HCT116 (cell line): ENCODE measurements around the gene ZNF628. TPM values are rescaled to one million over a fixed set of nuclear protein-coding genes. Genes with fewer than 3 reads are reported as not detected.

ENCODE experiments used
- ATAC-seq: fragments of 200-7000 bp; cut with Tn5 transposase; 2 replicates; pipeline ENCODE4 v1.9.1; 2020; ENCODE audit warnings: mild to moderate bottlenecking, moderate library complexity
- BruUV-seq: library from RNA; stranded (reverse); fragments of 400-500 nt; replicated peaks from 2 replicates; lab custom pipeline; 2021; lab: Mats Ljungman, UMichigan
- CTCF ChIA-PET: fragments of 300-600 bp; sonication (Branson Sonifier 250); formaldehyde crosslinking; loops from one replicate; lab custom pipeline; 2021; ENCODE audit warnings: antibody characterized with exemption; lab: Charles Lee
- POLR2A ChIA-PET: fragments of 300-600, 350-600 bp; sonication (Branson Sonifier 250); formaldehyde crosslinking; loops from one replicate; lab custom pipeline; 2021; ENCODE audit warnings: antibody characterized with exemption; lab: Charles Lee
- RAD21 ChIA-PET, 2 experiments: fragments of 300-600 bp; sonication (Branson Sonifier 250); formaldehyde crosslinking; loops; one replicate each; lab custom pipeline; 2023; ENCODE audit warnings: low total read pairs in 2 of 2; ENCODE audit not compliant: uncharacterized antibody in 2 of 2, unreplicated experiment in 2 of 2, low non-redundant PET in 1 of 2; lab: Charles Lee
- DNase-seq: peaks from one replicate; pipeline ENCODE4 v3.0.0-alpha.2; 2010; ENCODE audit warnings: low read depth, low spot score
- H2AFZ ChIP-seq: fragments of 200-600 bp; shearing (Covaris generic), sonication (generic); 2 replicates; pipeline ENCODE4 v1.6.1; 2017; ENCODE audit warnings: low read depth, mixed run types, mixed read lengths, antibody characterized with exemption, low read length; ENCODE audit not compliant: poor library complexity, severe bottlenecking
- H3K27ac ChIP-seq: 2 replicates; pipeline ENCODE4 v1.5.1; 2012; ENCODE audit warnings: low read depth, low read length
- H3K27me3 ChIP-seq: fragments of 200-600 bp; sonication (generic); 2 replicates; pipeline ENCODE4 v1.6.1; 2016; ENCODE audit warnings: mixed run types, low read length, mixed read lengths; ENCODE audit not compliant: insufficient read depth
- H3K36me3 ChIP-seq, 2 experiments: fragments of 200-500 bp in 1 of 2; fragments of 200-600 bp in 1 of 2; sonication (Bioruptor generic) in 1 of 2; sonication (generic) in 1 of 2; 2 replicates each; pipeline versions ENCODE4 v1.5.1 to v1.6.1; 2014 to 2016; ENCODE audit warnings: low read length in 2 of 2, inconsistent platforms in 1 of 2, mixed read lengths in 1 of 2, mixed run types in 1 of 2; ENCODE audit not compliant: insufficient read depth in 2 of 2, control insufficient read depth in 1 of 2
- H3K4me1 ChIP-seq, 2 experiments: fragments of 200-600 bp in 1 of 2; sonication (generic) in 1 of 2; 2 replicates each; pipeline versions ENCODE4 v1.5.1 to v1.6.1; 2012 to 2017; ENCODE audit warnings: low read length in 2 of 2, inconsistent platforms in 1 of 2, mild to moderate bottlenecking in 1 of 2, mixed read lengths in 1 of 2, mixed run types in 1 of 2, moderate library complexity in 1 of 2; ENCODE audit not compliant: insufficient read depth in 2 of 2, control insufficient read depth in 1 of 2
- H3K4me2 ChIP-seq: fragments of 200-600 bp; sonication (generic); 2 replicates; pipeline ENCODE4 v1.6.1; 2017; ENCODE audit warnings: mixed run types, low read length, mixed read lengths
- H3K4me3 ChIP-seq, 2 experiments: fragments of 200-600 bp in 1 of 2; sonication (generic) in 1 of 2; replicated peaks in 1 of 2; 2 replicates each; pipeline ENCODE4 v1.5.1; 2011 to 2016; ENCODE audit warnings: low read length in 2 of 2, control low read depth in 1 of 2, low read depth in 1 of 2, mild to moderate bottlenecking in 1 of 2, mixed read lengths in 1 of 2, mixed run types in 1 of 2
- H3K79me2 ChIP-seq: fragments of 200-600 bp; sonication (generic); 2 replicates; pipeline ENCODE4 v1.6.1; 2017; ENCODE audit warnings: mild to moderate bottlenecking, mixed run types, low read length, moderate library complexity, mixed read lengths; ENCODE audit not compliant: insufficient read depth
- H3K9ac ChIP-seq: fragments of 200-600 bp; sonication (generic); 2 replicates; pipeline ENCODE4 v1.6.1; 2016; ENCODE audit warnings: low read length, mixed read lengths
- H3K9me2 ChIP-seq: fragments of 200-600 bp; sonication (generic), shearing (Covaris generic); 2 replicates; pipeline ENCODE4 v1.6.1; 2017; ENCODE audit warnings: mixed run types, mild to moderate bottlenecking, moderate library complexity; ENCODE audit not compliant: insufficient read depth
- H3K9me3 ChIP-seq, 2 experiments: fragments of 200-500 bp in 1 of 2; fragments of 200-600 bp in 1 of 2; sonication (Bioruptor generic) in 1 of 2; sonication (generic) in 1 of 2; 2 replicates each; pipeline ENCODE4 v1.6.1; 2014 to 2017; ENCODE audit warnings: low read length in 2 of 2, mixed read lengths in 2 of 2, inconsistent platforms in 1 of 2, low read depth in 1 of 2, mild to moderate bottlenecking in 1 of 2, mixed run types in 1 of 2, moderate library complexity in 1 of 2; ENCODE audit not compliant: control insufficient read depth in 1 of 2, insufficient read depth in 1 of 2
- H4K20me1 ChIP-seq: fragments of 200-600 bp; sonication (generic), shearing (Covaris generic); 2 replicates; pipeline ENCODE4 v1.6.1; 2017; ENCODE audit warnings: mixed run types, mild to moderate bottlenecking, moderate library complexity; ENCODE audit not compliant: insufficient read depth
- EGR1 ChIP-seq: IDR thresholded peaks from 2 replicates; pipeline ENCODE4 v1.6.1; 2012; ENCODE audit warnings: low read depth
- EZH2phosphoT487 ChIP-seq: fragments of 200-600 bp; IDR thresholded peaks from 2 replicates; pipeline ENCODE4 v1.6.1; 2018; ENCODE audit warnings: antibody characterized with exemption, borderline replicate concordance
- POLR2A ChIP-seq: IDR thresholded peaks from 2 replicates; pipeline ENCODE4 v1.7.0; 2011; ENCODE audit warnings: borderline replicate concordance; ENCODE audit not compliant: insufficient read depth, insufficient read length; ENCODE audit errors: extremely low read depth
- POLR2AphosphoS5 ChIP-seq: IDR thresholded peaks from 2 replicates; pipeline ENCODE4 v1.6.1; 2011; ENCODE audit warnings: mild to moderate bottlenecking, low read depth, low read length, moderate library complexity
- RAD21 ChIP-seq: IDR thresholded peaks from 2 replicates; pipeline ENCODE4 v1.6.1; 2012; ENCODE audit warnings: low read depth, mild to moderate bottlenecking
- REST ChIP-seq: IDR thresholded peaks from 2 replicates; pipeline ENCODE4 v1.6.1; 2012; ENCODE audit warnings: low read depth
- TCF7L2 ChIP-seq: IDR thresholded peaks from 2 replicates; pipeline ENCODE4 v1.7.0; 2011; ENCODE audit warnings: borderline replicate concordance, inconsistent platforms; ENCODE audit not compliant: insufficient read depth, insufficient read length; ENCODE audit errors: extremely low read depth
- ZBTB33 ChIP-seq: IDR thresholded peaks from 2 replicates; pipeline ENCODE4 v1.6.1; 2011; ENCODE audit warnings: mild to moderate bottlenecking, low read length, moderate library complexity; ENCODE audit not compliant: insufficient replicate concordance; ENCODE audit errors: extremely low read depth
- ZNF274 ChIP-seq: fragments of 200-500 bp; sonication (Bioruptor generic); IDR thresholded peaks from 2 replicates; pipeline ENCODE4 v1.6.1; 2014; ENCODE audit warnings: mild to moderate bottlenecking, low read depth, low read length, inconsistent platforms
- intact Hi-C: fragments of 100-400 bp; cut with micrococcal nuclease; formaldehyde crosslinking; loops from 2 replicates; pipeline ENCODE4 v1.10.0; 2022
- total RNA-seq: library from RNA; stranded (reverse); gene quantifications from one replicate; pipeline ENCODE4 v1.2.1, GENCODE V29; 2021; ENCODE audit not compliant: unreplicated experiment

The ZNF628 gene
- total RNA-seq, 1 experiment from 2014 or later, result 14.9 TPM

GRCh38 chr19:55479045-55479444 is 2.6 kb downstream of the ZNF628 start:
- Histone ChIP-seq H3K4me2 (no peak overlapping the region), H3K27ac (no peak overlapping the region), H3K4me3 (no peak overlapping the region), H4K20me1 (no peaks in the 10 kb centered on the region), H3K4me1 (peaks cover 26 to 36% of the 10 kb centered on the region in 2 experiments), H3K27me3 (no peaks in the 10 kb centered on the region), H3K79me2 (peaks cover 19% of the 10 kb centered on the region), H3K9me2 (no peaks in the 10 kb centered on the region), H2AFZ (no peak overlapping the region)
- POLR2A ChIA-PET, result no interaction called here
- DNase-seq (no peak), ATAC-seq (no peak)
- RAD21 ChIA-PET, result no interaction called here
- intact Hi-C loops, result no loop called here
- CTCF ChIA-PET, result interaction anchor here (1.5 kb wide), 1 partner anchor 25 kb away, joined by 3 read pairs; no protein-coding TSS in a partner anchor
- TF ChIP-seq ZNF274 (no peak), REST (no peak), ZBTB33 (no peak), TCF7L2 (no peak), RAD21 (no peak), POLR2AphosphoS5 (no peak), POLR2A (no peak), EZH2phosphoT487 (no peak), EGR1 (no peak)
- TF ChIP-seq, all 23 proteins: peak for 0
- no TSS peak for BruUV-seq
- no peak overlapping the region for H3K9ac ChIP-seq
- H3K9me3 ChIP-seq, result no peaks in the 10 kb centered on the region
- no peaks in the 10 kb centered on the region for H3K36me3 ChIP-seq
